Measurements from ENCODE around the gene ACSM5.
"Not testable (repeated sequence)": the region's sequence is repeated elsewhere in the genome, so short reads cannot be mapped to it uniquely, and the experiment has no call there.

Gene ACSM5

GRCh38 chr16:20459227-20459626 is 49.9 kb downstream of the ACSM5 start:
- not testable (repeated sequence) for DNase-seq

GRCh38 chr16:20460313-20460712 is 51.0 kb downstream of the ACSM5 start:
- not testable (repeated sequence) for DNase-seq

GRCh38 chr16:20468954-20469353 is 59.6 kb downstream of the ACSM5 start:
- DNase-seq, result not testable (repeated sequence)

GRCh38 chr16:20469930-20470329 is 60.6 kb downstream of the ACSM5 start:
- DNase-seq, result not testable (repeated sequence)

GRCh38 chr16:20470732-20471131 is 61.4 kb downstream of the ACSM5 start:
- not testable (repeated sequence) for DNase-seq

- not testable (repeated sequence) for DNase-seq
Observed at GRCh38 chr16:20477188-20477744, 67.9 kb downstream of the ACSM5 start.

GRCh38 chr16:20483989-20484388 is 74.7 kb downstream of the ACSM5 start:
- not testable (repeated sequence) for DNase-seq

- DNase-seq, result no peak
Observed at GRCh38 chr16:20484726-20485125, 75.4 kb downstream of the ACSM5 start.

- DNase-seq, result no peak
Observed at GRCh38 chr16:20485408-20485807, 76.1 kb downstream of the ACSM5 start.

Data from NCI-H524 treated with DMSO at 0.1 percent for 48 hours (cell line).